ENCODE results near the gene LDLRAD4. TPM values are rescaled to one million over a fixed set of nuclear protein-coding genes. Genes with fewer than 3 reads are reported as not detected.

The LDLRAD4 gene
- total RNA-seq, 1 donor = 0.43 TPM

GRCh38 chr18:13403786-13404549 lies 185.4 kb downstream of the LDLRAD4 start:
- H3K4me3 ChIP-seq (ENCODE audit: low read depth, low read length) = no peak overlapping the region
- no peak for DNase-seq (ENCODE audit: low read depth)
- no peak for TF ChIP-seq CTCF (IDR thresholded peaks at IDR 0.05; ENCODE audit: insufficient read depth, low read depth, low read length)

- no peak for DNase-seq (ENCODE audit: low read depth)
- no peak for TF ChIP-seq CTCF (IDR thresholded peaks at IDR 0.05; ENCODE audit: insufficient read depth, low read depth, low read length)
- H3K4me3 ChIP-seq (ENCODE audit: low read depth, low read length) = no peak overlapping the region
Observed at GRCh38 chr18:13405305-13406038, 186.9 kb downstream of the LDLRAD4 start.

- no peak overlapping the region for H3K4me3 ChIP-seq (ENCODE audit: low read depth, low read length)
- DNase-seq (ENCODE audit: low read depth) = no peak
- no peak for TF ChIP-seq CTCF (IDR thresholded peaks at IDR 0.05; ENCODE audit: insufficient read depth, low read depth, low read length)
Observed at GRCh38 chr18:13406049-13406615, 187.6 kb downstream of the LDLRAD4 start.

GRCh38 chr18:13406736-13407135 lies 188.2 kb downstream of the LDLRAD4 start:
- no peak overlapping the region for H3K4me3 ChIP-seq (ENCODE audit: low read depth, low read length)
- DNase-seq (ENCODE audit: low read depth) = no peak
- no peak for TF ChIP-seq CTCF (IDR thresholded peaks at IDR 0.05; ENCODE audit: insufficient read depth, low read depth, low read length)

GRCh38 chr18:13407484-13407883 lies 188.9 kb downstream of the LDLRAD4 start:
- no peak for TF ChIP-seq CTCF (IDR thresholded peaks at IDR 0.05; ENCODE audit: insufficient read depth, low read depth, low read length)
- no peak overlapping the region for H3K4me3 ChIP-seq (ENCODE audit: low read depth, low read length)
- no peak for DNase-seq (ENCODE audit: low read depth)

- TF ChIP-seq CTCF (IDR thresholded peaks at IDR 0.05; ENCODE audit: insufficient read depth, low read depth, low read length) = no peak
- no peak for DNase-seq (ENCODE audit: low read depth)
- H3K4me3 ChIP-seq (ENCODE audit: low read depth, low read length) = no peak overlapping the region
Observed at GRCh38 chr18:13409026-13409425, 190.5 kb downstream of the LDLRAD4 start.

All from fibroblast of villous mesenchyme (primary cell).